Endothelial cell (in vitro differentiated cells): Measurements from ENCODE around the gene POLR3A. TPM values are rescaled to one million over a fixed set of nuclear protein-coding genes. Genes with fewer than 3 reads are reported as not detected.
"Not testable (repeated sequence)": the region's sequence is repeated elsewhere in the genome, so short reads cannot be mapped to it uniquely, and the experiment has no call there.

Experiments used
- DNase-seq: peaks from one replicate; pipeline ENCODE4 v3.0.0; 2021; ENCODE audit warnings: low spot score
- H3K27ac Mint-ChIP-seq: one replicate; pipeline ENCODE4 v1.8.0; 2021; ENCODE audit warnings: mixed read lengths, inconsistent platforms; ENCODE audit not compliant: unreplicated experiment
- H3K27me3 Mint-ChIP-seq: one replicate; pipeline ENCODE4 v1.8.0; 2021; ENCODE audit warnings: mild to moderate bottlenecking, moderate library complexity, mixed read lengths, inconsistent platforms; ENCODE audit not compliant: unreplicated experiment
- H3K36me3 Mint-ChIP-seq: one replicate; pipeline ENCODE4 v1.8.0; 2021; ENCODE audit warnings: mild to moderate bottlenecking, low read depth, mixed read lengths, inconsistent platforms; ENCODE audit not compliant: unreplicated experiment
- H3K4me1 Mint-ChIP-seq: one replicate; pipeline ENCODE4 v1.8.0; 2021; ENCODE audit warnings: mild to moderate bottlenecking, mixed read lengths, inconsistent platforms; ENCODE audit not compliant: unreplicated experiment
- H3K4me3 Mint-ChIP-seq: one replicate; pipeline ENCODE4 v1.8.0; 2021; ENCODE audit warnings: mild to moderate bottlenecking, mixed read lengths, inconsistent platforms; ENCODE audit not compliant: unreplicated experiment
- H3K9me3 Mint-ChIP-seq: one replicate; pipeline ENCODE4 v1.8.0; 2021; ENCODE audit warnings: mixed read lengths, inconsistent platforms; ENCODE audit not compliant: unreplicated experiment
- total RNA-seq: library from RNA; stranded (reverse); fragmentation: NEBNext Ultra II Directional; extraction: Animal tissue kit (Norgen Biotek cat#: 25700); gene quantifications from one replicate; pipeline ENCODE4 v1.2.1, GENCODE V29; 2021; ENCODE audit not compliant: unreplicated experiment
- TF ChIP-seq, protein P1 (sequence below): fragments of 200-600 bp; sonication (generic); IDR thresholded peaks from one replicate; pipeline ENCODE4 v1.5.0; 2021; ENCODE audit warnings: antibody characterized with exemption; ENCODE audit not compliant: unreplicated experiment

Gene POLR3A
- total RNA-seq, 1 donor from 2014 or later: 18.4 TPM

DNA sequence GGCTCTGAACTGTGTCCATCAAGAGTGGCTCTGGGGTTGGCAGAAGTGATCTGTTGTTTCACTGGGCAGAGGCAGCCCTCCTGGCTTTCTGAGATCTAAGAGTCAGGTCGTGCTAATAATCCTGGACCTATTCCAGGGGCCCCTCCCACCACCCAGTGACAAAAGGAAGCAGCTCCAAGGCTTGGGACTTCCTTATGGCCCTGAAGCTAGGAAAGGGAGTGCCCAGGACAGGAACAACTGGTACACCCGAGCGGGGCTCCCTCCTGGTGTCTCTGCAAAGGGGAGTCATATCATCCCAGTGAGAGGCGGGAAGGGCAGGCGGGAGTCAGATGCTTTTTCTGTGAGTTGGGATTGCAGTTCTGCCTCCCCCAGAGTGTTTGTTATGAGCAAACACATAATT lies 36.7 kb upstream of the POLR3A start:
- Mint-ChIP-seq H3K27me3 (peaks cover 2% of the 10 kb centered on the region), H3K4me1 (peaks cover 5% of the 10 kb centered on the region), H3K27ac (no peak overlapping the region), H3K4me3 (no peak overlapping the region), H3K36me3 (no peaks in the 10 kb centered on the region), H3K9me3 (no peaks in the 10 kb centered on the region)
- TF ChIP-seq, protein P1, sequence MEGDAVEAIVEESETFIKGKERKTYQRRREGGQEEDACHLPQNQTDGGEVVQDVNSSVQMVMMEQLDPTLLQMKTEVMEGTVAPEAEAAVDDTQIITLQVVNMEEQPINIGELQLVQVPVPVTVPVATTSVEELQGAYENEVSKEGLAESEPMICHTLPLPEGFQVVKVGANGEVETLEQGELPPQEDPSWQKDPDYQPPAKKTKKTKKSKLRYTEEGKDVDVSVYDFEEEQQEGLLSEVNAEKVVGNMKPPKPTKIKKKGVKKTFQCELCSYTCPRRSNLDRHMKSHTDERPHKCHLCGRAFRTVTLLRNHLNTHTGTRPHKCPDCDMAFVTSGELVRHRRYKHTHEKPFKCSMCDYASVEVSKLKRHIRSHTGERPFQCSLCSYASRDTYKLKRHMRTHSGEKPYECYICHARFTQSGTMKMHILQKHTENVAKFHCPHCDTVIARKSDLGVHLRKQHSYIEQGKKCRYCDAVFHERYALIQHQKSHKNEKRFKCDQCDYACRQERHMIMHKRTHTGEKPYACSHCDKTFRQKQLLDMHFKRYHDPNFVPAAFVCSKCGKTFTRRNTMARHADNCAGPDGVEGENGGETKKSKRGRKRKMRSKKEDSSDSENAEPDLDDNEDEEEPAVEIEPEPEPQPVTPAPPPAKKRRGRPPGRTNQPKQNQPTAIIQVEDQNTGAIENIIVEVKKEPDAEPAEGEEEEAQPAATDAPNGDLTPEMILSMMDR: no peak
- no peak for DNase-seq

DNA sequence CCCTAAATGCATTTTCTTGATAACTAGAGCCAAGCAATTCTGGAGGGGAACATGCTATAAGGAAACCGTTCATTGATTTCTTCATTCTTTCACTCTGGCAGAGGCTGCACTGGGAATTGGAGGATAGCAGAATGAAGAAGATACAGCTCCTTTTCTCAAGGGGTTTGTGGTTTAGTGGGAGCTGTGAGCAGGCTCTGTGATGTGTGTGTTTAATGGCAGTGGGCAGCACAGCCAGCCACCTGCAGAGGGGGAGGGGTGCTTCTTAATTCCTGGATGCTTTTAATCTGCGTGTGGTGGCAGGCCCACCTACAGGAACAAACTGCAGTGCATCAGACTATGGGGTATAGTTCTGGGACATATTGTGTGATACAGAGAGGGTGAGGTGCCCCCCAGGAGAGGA lies 36.3 kb upstream of the POLR3A start:
- TF ChIP-seq, protein P1: no peak
- DNase-seq: no peak
- H3K4me3 Mint-ChIP-seq: no peak overlapping the region
- H3K9me3 Mint-ChIP-seq: no peaks in the 10 kb centered on the region
- no peaks in the 10 kb centered on the region for H3K36me3 Mint-ChIP-seq
- H3K4me1 Mint-ChIP-seq: peaks cover 5% of the 10 kb centered on the region
- H3K27me3 Mint-ChIP-seq: peaks cover 2% of the 10 kb centered on the region
- no peak overlapping the region for H3K27ac Mint-ChIP-seq

DNA sequence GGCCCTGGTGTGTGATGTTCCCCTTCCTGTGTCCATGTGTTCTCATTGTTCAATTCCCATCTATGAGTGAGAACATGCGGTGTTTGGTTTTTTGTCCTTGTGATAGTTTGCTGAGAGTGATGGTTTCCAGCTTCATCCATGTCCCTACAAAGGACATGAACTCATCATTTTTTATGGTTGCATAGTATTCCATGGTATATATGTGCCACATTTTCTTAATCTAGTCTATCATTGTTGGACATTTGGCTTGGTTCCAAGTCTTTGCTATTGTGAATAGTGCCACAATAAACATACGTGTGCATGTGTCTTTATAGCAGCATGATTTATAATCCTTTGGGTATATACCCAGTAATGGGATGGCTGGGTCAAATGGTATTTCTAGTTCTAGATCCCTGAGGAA lies 35.6 kb upstream of the POLR3A start:
- not testable (repeated sequence) for H3K27ac Mint-ChIP-seq, H3K36me3 Mint-ChIP-seq, H3K4me3 Mint-ChIP-seq, DNase-seq, H3K27me3 Mint-ChIP-seq, H3K4me1 Mint-ChIP-seq, H3K9me3 Mint-ChIP-seq

DNA sequence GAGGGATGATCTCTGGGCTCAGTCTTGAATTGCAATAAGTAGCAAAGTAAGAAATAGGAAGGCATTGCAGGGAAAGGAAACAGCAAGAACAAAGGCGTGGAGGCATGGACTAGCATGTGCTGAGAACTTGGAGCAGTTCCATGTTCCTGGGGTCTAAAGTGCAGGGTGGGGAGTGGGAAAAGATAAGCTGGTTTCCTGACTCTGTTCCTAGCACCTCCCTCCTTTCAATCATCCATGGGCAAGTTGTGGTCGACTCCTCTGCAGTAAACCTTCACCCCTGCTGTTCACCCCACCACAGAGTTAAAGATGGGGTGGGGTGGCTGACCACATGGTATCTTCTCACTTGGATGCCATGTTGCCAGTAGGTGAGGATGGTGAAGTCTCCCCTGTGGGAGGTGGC lies 33.9 kb upstream of the POLR3A start:
- Mint-ChIP-seq H3K4me3 (no peak overlapping the region), H3K36me3 (no peaks in the 10 kb centered on the region), H3K4me1 (peaks cover 5% of the 10 kb centered on the region), H3K9me3 (no peaks in the 10 kb centered on the region), H3K27ac (no peak overlapping the region), H3K27me3 (peaks cover 2% of the 10 kb centered on the region)
- DNase-seq: no peak
- TF ChIP-seq, protein P1: no peak

DNA sequence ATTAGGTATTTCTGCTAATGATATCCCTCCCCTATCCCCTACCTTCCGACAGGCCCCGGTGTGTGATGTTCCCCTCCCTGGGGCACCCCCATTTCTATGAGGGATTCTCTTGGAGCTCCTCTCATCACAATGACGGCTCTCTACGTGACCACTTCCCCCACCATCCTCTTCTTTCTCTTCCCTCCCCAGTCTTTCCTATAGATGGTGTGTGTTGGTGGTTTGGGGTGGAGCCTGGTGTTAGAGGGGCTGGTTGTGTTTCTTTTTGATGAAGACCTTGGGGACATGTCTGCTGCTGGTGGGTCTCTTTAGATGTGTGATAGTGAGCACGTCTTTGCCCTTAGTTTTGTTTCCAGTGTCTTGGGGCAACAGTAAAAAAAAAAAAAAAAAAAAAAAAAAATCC lies 33.0 kb upstream of the POLR3A start:
- peaks cover 5% of the 10 kb centered on the region for H3K4me1 Mint-ChIP-seq
- TF ChIP-seq, protein P1: no peak

More for the DNA sequence above, 33.0 kb upstream of the POLR3A start:
- no peaks in the 10 kb centered on the region for H3K36me3 Mint-ChIP-seq
- H3K27ac Mint-ChIP-seq: no peak overlapping the region
- peaks cover 2% of the 10 kb centered on the region for H3K27me3 Mint-ChIP-seq
- H3K9me3 Mint-ChIP-seq: no peaks in the 10 kb centered on the region
- H3K4me3 Mint-ChIP-seq: no peak overlapping the region
- no peak for DNase-seq
